SK-N-SH treated with all-trans-retinoic acid at 6 μM for 48 hours (cell line): ENCODE data around the gene BTAF1.

Experiments used
- GLIS3 ChIP-seq: fragments of 250-450 bp; sonication (Bioruptor Pico); IDR thresholded peaks from 2 replicates; pipeline ENCODE4 v1.5.0; 2020; ENCODE audit warnings: mild to moderate bottlenecking, moderate library complexity
- PPARA ChIP-seq: fragments of 250-450 bp; sonication (Bioruptor Pico); IDR thresholded peaks from 2 replicates; pipeline ENCODE4 v1.5.0; 2020; ENCODE audit warnings: mild to moderate bottlenecking, borderline replicate concordance
- RARB ChIP-seq: fragments of 250-450 bp; sonication (Bioruptor Pico); IDR thresholded peaks from 2 replicates; pipeline ENCODE4 v1.8.0; 2021; ENCODE audit warnings: mild to moderate bottlenecking, moderate library complexity
- ZFP30 ChIP-seq: fragments of 450-650 bp; formaldehyde crosslinking; IDR thresholded peaks from 2 replicates; pipeline ENCODE4 v1.5.0; 2022; ENCODE audit warnings: mild to moderate bottlenecking, moderate library complexity
- ZNF8 ChIP-seq: fragments of 450-650 bp; formaldehyde crosslinking; IDR thresholded peaks from 2 replicates; pipeline ENCODE4 v1.5.0; 2020; ENCODE audit warnings: mild to moderate bottlenecking, moderate library complexity
- TF ChIP-seq, protein P1 (sequence below): fragments of 250-450 bp; sonication (Bioruptor Pico); IDR thresholded peaks from 2 replicates; pipeline ENCODE4 v1.8.0; 2020; ENCODE audit warnings: mild to moderate bottlenecking, moderate library complexity, borderline replicate concordance
- TF ChIP-seq, protein P2 (sequence below): fragments of 250-450 bp; sonication (Bioruptor Pico); IDR thresholded peaks from 2 replicates; pipeline ENCODE4 v1.5.1; 2020; ENCODE audit warnings: low read depth, mild to moderate bottlenecking, moderate library complexity

DNA sequence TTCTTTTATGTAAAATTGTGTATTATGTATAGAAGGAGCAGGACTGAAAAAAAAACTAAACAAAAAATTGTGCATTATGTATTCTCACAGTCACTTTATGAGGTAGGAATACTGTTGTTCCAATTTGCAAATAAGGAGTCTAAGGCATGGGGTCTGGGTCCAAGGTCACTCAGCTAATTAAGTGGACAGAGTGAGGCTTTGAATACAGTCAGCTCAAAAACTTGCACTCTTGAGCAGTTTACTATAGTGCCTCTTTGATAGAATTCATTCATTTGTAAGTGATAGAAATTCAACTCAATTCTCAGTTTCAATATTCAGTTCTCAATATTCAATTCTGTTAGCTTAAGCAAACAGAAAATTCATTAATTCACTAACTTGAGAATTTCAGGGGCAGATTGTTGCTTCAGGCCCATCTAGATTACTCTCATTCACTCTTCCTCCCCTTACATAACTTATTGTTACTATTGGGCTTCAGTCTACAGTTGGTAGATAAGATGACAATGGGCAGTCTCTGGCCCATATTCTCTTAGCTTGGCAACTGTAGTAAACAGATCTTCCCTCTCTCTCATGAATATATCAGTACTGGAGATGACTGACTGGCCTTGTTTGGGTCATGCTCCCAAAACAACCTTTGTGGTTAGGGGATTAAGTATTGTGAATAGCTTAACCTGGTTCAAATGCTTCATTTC is 86.6 kb downstream of the BTAF1 start:
- TF ChIP-seq, protein P1, sequence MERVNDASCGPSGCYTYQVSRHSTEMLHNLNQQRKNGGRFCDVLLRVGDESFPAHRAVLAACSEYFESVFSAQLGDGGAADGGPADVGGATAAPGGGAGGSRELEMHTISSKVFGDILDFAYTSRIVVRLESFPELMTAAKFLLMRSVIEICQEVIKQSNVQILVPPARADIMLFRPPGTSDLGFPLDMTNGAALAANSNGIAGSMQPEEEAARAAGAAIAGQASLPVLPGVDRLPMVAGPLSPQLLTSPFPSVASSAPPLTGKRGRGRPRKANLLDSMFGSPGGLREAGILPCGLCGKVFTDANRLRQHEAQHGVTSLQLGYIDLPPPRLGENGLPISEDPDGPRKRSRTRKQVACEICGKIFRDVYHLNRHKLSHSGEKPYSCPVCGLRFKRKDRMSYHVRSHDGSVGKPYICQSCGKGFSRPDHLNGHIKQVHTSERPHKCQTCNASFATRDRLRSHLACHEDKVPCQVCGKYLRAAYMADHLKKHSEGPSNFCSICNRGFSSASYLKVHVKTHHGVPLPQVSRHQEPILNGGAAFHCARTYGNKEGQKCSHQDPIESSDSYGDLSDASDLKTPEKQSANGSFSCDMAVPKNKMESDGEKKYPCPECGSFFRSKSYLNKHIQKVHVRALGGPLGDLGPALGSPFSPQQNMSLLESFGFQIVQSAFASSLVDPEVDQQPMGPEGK: no peak
- TF ChIP-seq RARB: no peak
- TF ChIP-seq, protein P2, sequence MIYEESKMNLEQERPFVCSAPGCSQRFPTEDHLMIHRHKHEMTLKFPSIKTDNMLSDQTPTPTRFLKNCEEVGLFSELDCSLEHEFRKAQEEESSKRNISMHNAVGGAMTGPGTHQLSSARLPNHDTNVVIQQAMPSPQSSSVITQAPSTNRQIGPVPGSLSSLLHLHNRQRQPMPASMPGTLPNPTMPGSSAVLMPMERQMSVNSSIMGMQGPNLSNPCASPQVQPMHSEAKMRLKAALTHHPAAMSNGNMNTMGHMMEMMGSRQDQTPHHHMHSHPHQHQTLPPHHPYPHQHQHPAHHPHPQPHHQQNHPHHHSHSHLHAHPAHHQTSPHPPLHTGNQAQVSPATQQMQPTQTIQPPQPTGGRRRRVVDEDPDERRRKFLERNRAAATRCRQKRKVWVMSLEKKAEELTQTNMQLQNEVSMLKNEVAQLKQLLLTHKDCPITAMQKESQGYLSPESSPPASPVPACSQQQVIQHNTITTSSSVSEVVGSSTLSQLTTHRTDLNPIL (CRISPR knock-in tag): no peak
- TF ChIP-seq ZFP30 (CRISPR knock-in tag): no peak
- TF ChIP-seq GLIS3 (CRISPR knock-in tag): no peak
- no peak for TF ChIP-seq PPARA (CRISPR knock-in tag)
- TF ChIP-seq ZNF8 (CRISPR knock-in tag): no peak
